Neural cell (in vitro differentiated cells): ENCODE data around the gene AHRR.

Source experiments
- CTCF ChIP-seq: fragments of 450-650 bp; IDR thresholded peaks from 2 replicates; pipeline ENCODE4 v1.5.1; 2014; ENCODE audit warnings: antibody characterized with exemption, mild to moderate bottlenecking, moderate library complexity; ENCODE audit not compliant: poor library complexity, severe bottlenecking
- RAD21 ChIP-seq: fragments of 450-650 bp; conservative IDR thresholded peaks from 2 replicates; pipeline ENCODE4 v1.6.1; 2014; ENCODE audit warnings: antibody characterized with exemption, mild to moderate bottlenecking, moderate library complexity
- TF ChIP-seq, protein P1 (sequence below): IDR thresholded peaks from 2 replicates; pipeline ENCODE4 v1.6.1; 2012; ENCODE audit warnings: borderline replicate concordance

DNA sequence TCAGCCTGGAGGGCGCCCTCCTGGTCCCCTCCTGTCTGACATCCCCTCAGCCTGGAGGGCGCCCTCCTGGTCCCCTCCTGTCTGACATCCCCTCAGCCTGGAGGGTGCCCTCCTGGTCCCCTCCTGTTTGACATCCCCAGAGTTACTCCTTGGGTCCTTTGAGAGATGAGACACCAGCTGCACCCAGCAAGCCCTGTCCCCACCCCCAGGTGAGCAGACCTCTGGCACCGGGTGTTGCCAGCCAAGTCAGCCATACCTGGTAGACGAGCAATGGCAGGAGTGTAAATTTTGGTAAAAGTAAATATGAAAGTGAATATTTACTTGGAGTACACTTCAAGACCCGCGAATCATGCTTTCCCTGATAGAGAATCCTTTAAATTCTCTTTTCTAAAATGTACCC lies 146.9 kb downstream of the AHRR start:
- TF ChIP-seq CTCF: no peak
- TF ChIP-seq RAD21: no peak
- TF ChIP-seq, protein P1, sequence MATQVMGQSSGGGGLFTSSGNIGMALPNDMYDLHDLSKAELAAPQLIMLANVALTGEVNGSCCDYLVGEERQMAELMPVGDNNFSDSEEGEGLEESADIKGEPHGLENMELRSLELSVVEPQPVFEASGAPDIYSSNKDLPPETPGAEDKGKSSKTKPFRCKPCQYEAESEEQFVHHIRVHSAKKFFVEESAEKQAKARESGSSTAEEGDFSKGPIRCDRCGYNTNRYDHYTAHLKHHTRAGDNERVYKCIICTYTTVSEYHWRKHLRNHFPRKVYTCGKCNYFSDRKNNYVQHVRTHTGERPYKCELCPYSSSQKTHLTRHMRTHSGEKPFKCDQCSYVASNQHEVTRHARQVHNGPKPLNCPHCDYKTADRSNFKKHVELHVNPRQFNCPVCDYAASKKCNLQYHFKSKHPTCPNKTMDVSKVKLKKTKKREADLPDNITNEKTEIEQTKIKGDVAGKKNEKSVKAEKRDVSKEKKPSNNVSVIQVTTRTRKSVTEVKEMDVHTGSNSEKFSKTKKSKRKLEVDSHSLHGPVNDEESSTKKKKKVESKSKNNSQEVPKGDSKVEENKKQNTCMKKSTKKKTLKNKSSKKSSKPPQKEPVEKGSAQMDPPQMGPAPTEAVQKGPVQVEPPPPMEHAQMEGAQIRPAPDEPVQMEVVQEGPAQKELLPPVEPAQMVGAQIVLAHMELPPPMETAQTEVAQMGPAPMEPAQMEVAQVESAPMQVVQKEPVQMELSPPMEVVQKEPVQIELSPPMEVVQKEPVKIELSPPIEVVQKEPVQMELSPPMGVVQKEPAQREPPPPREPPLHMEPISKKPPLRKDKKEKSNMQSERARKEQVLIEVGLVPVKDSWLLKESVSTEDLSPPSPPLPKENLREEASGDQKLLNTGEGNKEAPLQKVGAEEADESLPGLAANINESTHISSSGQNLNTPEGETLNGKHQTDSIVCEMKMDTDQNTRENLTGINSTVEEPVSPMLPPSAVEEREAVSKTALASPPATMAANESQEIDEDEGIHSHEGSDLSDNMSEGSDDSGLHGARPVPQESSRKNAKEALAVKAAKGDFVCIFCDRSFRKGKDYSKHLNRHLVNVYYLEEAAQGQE: no peak
